ENCODE data around the gene RAB11A. TPM values are rescaled to one million over a fixed set of nuclear protein-coding genes. Genes with fewer than 3 reads are reported as not detected.
A peak's percentile ranks its signal among the peaks of the same experiment; 100 is the strongest.

The RAB11A gene
- total RNA-seq, 2 donors from 2014 or later, result 111 to 149 TPM

DNA sequence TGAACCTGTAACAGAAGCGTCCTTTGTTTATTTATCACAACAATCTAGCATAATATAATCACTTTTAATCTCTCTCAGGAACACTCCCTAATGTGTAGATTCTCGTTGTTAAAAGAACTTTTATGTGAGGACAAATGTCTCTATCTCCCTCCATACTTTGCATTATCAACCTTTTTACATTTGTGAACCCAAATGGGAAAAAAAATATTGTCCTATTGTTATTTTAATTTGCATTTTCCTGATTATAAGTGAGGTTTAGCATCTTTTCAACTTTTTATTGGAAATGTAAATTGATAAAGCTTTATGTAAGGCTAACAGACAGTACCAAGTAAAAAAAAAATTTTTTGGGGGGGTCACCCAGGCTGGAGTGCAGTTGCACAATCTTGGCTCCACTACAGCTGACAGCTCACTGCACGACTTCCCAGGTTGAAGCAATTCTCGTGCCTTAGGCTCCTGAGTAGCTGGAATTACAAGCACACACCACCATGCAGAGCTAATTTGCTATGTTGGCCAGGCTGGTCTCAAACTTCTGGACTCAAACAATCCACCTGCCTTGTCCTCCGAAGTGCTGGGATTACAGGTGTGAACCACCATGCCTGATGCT is 44.2 kb upstream of the RAB11A start:
- DNase-seq (ENCODE audit: low spot score), result no peak

DNA sequence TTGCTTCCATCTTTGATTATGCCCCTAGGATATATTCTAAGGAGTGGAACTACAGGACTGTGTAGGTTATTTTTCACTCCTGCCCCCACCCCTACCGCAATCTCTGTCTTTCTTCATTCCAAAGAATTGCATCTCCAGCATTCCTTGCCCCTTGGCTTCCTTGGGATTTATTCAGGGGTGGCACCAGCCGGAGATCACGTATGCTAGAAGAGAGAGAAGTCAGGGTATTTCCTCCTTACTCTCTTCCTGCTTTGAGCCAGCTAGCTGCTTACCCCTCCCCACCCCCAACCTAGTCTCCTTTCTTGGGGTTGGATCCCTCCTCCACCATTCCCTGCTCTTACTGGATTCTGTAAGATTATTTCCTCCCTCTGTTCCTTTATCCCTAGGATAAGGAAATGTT is 42.2 kb upstream of the RAB11A start:
- H3K36me3 ChIP-seq, result no peaks in the 10 kb centered on the region
- no peaks in the 10 kb centered on the region for H3K9me3 ChIP-seq
- ATAC-seq (ENCODE audit: insufficient number of reproducible peaks, low FRiP score, low read depth), result no peak
- peaks cover 0 to 6% of the 10 kb centered on the region in 2 donors for H3K4me1 ChIP-seq (ENCODE audit: control insufficient read depth in 1 of 2, low read depth in 2 of 2)
- TF ChIP-seq, protein P1, sequence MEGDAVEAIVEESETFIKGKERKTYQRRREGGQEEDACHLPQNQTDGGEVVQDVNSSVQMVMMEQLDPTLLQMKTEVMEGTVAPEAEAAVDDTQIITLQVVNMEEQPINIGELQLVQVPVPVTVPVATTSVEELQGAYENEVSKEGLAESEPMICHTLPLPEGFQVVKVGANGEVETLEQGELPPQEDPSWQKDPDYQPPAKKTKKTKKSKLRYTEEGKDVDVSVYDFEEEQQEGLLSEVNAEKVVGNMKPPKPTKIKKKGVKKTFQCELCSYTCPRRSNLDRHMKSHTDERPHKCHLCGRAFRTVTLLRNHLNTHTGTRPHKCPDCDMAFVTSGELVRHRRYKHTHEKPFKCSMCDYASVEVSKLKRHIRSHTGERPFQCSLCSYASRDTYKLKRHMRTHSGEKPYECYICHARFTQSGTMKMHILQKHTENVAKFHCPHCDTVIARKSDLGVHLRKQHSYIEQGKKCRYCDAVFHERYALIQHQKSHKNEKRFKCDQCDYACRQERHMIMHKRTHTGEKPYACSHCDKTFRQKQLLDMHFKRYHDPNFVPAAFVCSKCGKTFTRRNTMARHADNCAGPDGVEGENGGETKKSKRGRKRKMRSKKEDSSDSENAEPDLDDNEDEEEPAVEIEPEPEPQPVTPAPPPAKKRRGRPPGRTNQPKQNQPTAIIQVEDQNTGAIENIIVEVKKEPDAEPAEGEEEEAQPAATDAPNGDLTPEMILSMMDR (IDR thresholded peaks at IDR 0.05), result no peak
- no peaks in the 10 kb centered on the region for H3K27me3 ChIP-seq (replicated peaks; ENCODE audit: insufficient read depth)
- H3K4me3 ChIP-seq, result no peak overlapping the region
- no peak for DNase-seq (ENCODE audit: low spot score)
- H3K27ac ChIP-seq, result no peak overlapping the region

More for the DNA sequence above, 44.2 kb upstream of the RAB11A start:
- no peak overlapping the region for H3K27ac ChIP-seq
- H3K9me3 ChIP-seq, result no peaks in the 10 kb centered on the region
- TF ChIP-seq, protein P1 (IDR thresholded peaks at IDR 0.05), result no peak
- no peaks in the 10 kb centered on the region for H3K36me3 ChIP-seq
- no peaks in the 10 kb centered on the region for H3K27me3 ChIP-seq (replicated peaks; ENCODE audit: insufficient read depth)
- H3K4me3 ChIP-seq, result no peak overlapping the region
- ATAC-seq (ENCODE audit: insufficient number of reproducible peaks, low FRiP score, low read depth), result no peak
- peaks cover 6 to 10% of the 10 kb centered on the region in 2 donors for H3K4me1 ChIP-seq (ENCODE audit: control insufficient read depth in 1 of 2, low read depth in 2 of 2)

DNA sequence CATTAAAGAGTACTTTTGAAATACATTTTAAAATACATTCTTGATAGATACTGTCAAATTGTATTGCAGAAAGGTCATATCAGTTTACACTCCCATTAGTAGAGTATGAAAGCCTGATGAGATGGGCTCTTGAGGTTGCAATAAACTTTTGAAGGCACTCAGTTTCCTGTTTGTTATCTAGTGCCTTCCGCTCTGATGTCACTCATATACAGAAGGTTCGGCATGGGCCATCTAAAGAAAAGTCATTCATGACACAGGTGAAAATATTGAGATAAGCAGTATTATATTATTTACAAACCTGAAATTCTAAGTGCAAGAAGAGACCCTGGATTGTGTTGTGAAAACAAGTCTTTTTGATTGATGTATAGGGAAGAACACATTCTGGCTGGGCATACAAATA is 40.7 kb upstream of the RAB11A start:
- H3K9me3 ChIP-seq, result no peaks in the 10 kb centered on the region
- no peaks in the 10 kb centered on the region for H3K36me3 ChIP-seq
- ATAC-seq (ENCODE audit: insufficient number of reproducible peaks, low FRiP score, low read depth) (no peak), DNase-seq (ENCODE audit: low spot score) (no peak)
- no peak overlapping the region for H3K4me3 ChIP-seq
- no peak overlapping the region for H3K27ac ChIP-seq
- H3K27me3 ChIP-seq (replicated peaks; ENCODE audit: insufficient read depth), result no peaks in the 10 kb centered on the region
- peaks cover 8 to 18% of the 10 kb centered on the region in 2 donors for H3K4me1 ChIP-seq (ENCODE audit: control insufficient read depth in 1 of 2, low read depth in 2 of 2)
- TF ChIP-seq, protein P1 (IDR thresholded peaks at IDR 0.05), result no peak

DNA sequence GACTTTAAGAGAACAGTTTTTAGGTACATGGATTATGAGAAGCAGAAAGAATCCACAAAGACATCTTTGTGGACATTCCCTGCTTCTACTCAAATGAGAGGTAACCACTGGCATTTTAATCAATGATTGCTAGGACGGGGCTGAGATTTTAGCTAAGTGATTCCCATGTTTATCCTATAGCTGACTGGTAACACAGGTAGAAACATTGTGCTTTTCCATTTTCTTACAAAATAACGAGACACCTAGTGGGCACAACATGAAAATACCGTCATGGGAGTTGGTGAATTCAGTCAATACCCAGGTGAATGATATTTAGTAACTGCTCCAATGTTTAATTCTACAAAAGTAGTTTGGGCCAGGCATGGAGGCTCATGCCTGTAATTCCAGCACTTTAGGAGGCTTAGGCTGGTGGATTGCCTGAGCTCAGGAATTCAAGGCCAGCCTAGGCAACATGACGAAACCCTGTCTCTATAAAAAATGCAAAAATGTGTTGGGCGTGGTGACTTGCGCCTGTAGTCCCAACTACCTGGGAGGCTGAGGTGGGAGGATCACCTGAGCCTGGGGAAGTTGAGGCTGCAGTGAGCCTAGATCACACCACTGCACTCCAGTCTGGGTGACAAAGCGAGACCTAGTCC is 40.0 kb upstream of the RAB11A start:
- TF ChIP-seq, protein P1 (IDR thresholded peaks at IDR 0.05), result peak; percentile 36
- no peaks in the 10 kb centered on the region for H3K9me3 ChIP-seq
- H3K27ac ChIP-seq, result no peak overlapping the region
- ATAC-seq (ENCODE audit: insufficient number of reproducible peaks, low FRiP score, low read depth) (no peak), DNase-seq (ENCODE audit: low spot score) (no peak)
- H3K36me3 ChIP-seq, result no peaks in the 10 kb centered on the region
- no peak overlapping the region for H3K4me3 ChIP-seq
- peaks cover 15 to 25% of the 10 kb centered on the region in 2 donors for H3K4me1 ChIP-seq (ENCODE audit: control insufficient read depth in 1 of 2, low read depth in 2 of 2)
- H3K27me3 ChIP-seq (replicated peaks; ENCODE audit: insufficient read depth), result no peaks in the 10 kb centered on the region

DNA sequence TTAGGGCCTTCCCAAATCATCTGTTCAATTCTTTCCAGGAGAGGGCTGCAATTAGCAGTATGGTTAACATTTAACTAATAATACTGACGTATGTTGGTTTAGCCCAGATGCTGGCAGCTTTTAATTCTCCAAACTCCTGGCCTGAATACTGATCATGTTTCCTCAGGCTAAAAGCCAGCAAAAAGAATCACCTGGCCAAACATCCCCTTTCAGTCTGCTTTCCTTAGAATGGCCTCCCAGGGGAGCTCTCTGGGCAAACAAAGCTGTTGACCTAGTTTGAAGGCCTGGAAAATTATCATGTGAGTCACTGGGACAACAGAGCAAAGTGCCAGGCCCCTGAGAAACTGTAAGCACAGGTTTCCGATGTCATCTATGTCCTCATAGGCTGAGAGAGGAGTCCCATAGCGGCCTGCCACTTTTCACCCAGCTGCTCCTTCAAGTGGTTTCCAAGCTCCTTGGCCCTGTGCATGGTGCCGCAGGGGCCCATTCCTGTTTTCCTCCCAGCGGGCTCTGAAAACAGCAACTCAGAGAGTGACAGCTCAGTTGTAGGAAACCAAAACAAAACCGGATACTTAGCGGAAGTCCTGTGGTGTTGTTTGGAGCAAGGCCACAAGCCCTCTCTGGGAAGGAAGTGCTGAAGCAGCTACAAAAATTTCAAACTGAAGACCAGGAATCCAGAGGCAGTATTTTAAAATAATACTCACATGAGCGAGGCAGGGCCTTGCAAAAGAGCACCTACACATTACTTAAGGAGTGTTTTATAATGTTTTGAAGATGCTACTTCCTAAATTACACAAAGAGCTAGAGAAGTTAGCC is 36.5 kb upstream of the RAB11A start:
- H3K27me3 ChIP-seq (replicated peaks; ENCODE audit: insufficient read depth), result no peaks in the 10 kb centered on the region
- H3K4me3 ChIP-seq, result peak overlapping the region; percentile 46
- TF ChIP-seq, protein P1 (IDR thresholded peaks at IDR 0.05), result no peak
- H3K9me3 ChIP-seq, result no peaks in the 10 kb centered on the region
- no peaks in the 10 kb centered on the region for H3K36me3 ChIP-seq
- H3K4me1 ChIP-seq (ENCODE audit: control insufficient read depth in 1 of 2, low read depth in 2 of 2), result peaks cover 28 to 48% of the 10 kb centered on the region in 2 donors
- H3K27ac ChIP-seq, result peak overlapping the region; percentile 69 to 81
- DNase-seq (ENCODE audit: low spot score) (peak; percentile 89), ATAC-seq (ENCODE audit: insufficient number of reproducible peaks, low FRiP score, low read depth) (peak; percentile 93)
